Stimulated activated CD8-positive, alpha-beta memory T cell treated with anti-CD3 and anti-CD28 coated beads, Interleukin-15, amount 100 ng/mL, for 4 hours (primary cell): Measurements from ENCODE around the gene ODAD3.
"Not testable (repeated sequence)": the region's sequence is repeated elsewhere in the genome, so short reads cannot be mapped to it uniquely, and the experiment has no call there.

Source experiments
- DNase-seq, 2 donors: peaks; one replicate each; pipeline ENCODE4 v3.0.0-alpha.2; 2020; ENCODE audit warnings: low read depth in 2 of 2

Gene ODAD3

DNA sequence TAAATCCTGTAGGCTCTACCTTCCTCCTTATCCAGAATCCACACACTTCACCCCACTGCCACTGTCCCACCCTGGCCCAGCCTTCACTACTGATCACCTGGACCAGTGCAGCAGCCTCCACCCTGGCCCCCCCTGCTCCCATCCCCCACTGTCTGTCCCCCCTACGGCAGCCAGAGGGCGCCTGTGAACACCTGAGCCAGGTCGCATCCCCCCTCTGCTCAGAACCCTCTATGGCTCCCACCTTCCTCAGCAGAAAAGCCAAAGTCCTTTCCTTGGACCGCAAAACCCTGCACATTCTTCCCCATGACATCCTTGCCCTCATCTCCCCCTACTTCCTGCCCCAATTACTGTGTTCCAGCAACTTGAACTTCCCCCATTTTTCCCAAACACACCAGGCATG is 25.3 kb upstream of the ODAD3 start:
- no peak for DNase-seq

DNA sequence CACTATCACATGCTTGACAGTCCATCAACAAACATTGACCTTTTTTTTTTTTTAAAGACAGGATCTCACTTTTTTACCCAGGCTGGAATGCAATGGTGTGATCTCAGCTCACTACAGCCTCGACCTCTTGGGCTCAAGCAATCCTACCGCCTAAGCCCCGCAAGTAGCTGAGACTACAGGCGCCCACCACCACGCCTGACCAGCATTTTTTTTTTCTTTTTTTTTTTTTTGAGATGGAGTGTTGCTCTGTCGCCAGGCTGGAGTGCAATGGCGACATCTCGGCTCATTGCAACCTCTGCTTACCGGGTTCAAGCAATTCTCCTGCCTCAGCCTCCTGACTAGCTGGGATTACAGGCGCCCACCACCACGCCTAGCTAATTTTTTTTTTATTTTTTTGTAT is 24.0 kb upstream of the ODAD3 start:
- not testable (repeated sequence) for DNase-seq

DNA sequence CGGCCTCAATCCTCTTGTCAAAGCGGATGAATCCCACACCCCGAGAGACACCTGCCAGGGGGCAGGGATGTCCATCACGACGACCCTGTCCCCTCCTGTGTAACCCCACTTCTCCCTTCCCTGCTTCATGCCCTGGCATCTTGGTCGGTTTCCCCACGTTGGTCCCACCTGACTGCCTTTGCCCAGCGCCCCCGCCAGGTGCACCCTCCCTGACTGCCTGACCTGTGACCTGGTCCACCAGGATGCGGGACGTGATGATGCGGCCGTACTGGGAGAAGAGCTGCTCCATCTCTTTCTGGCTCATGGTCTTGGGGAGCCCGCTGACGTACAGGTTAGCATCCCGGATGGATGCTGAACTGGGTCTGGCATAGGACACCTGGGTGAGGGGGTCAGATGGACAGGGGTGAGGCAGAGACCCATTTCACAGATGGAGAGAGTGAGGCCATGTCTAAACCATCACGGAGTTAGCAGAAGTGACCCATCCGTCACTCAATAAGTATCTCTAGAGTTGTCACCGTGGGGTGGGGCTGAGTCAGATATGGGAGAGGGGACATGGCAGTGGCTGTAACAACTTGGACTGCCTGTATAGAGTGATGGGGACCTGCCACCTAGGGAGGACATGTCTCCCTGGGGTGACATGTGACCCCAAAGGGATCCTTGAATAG is 23.4 kb upstream of the ODAD3 start:
- no peak for DNase-seq

DNA sequence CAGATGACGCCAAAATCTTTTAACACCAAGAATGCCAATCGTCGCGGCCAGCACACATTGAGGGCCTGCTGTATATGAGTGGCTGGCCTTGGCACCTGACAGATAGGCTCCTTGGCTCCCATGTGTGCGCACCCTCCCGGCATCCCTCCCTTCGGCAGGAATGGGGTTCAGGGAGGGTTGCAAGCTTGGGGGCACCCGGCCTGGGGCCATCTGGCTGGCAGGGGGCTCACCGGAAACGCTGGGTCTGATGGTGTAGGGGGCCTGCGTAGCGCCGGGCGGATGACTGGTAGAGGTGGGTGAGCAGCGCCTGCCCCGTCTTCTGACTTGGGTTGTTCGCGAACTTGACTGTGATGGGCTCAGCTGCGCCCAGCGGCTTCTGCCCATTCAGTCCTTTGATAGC is 22.9 kb upstream of the ODAD3 start:
- DNase-seq, result no peak

- no peak for DNase-seq
Observed at GRCh38 chr19:11457115-11457514, 22.2 kb upstream of the ODAD3 start.

DNA sequence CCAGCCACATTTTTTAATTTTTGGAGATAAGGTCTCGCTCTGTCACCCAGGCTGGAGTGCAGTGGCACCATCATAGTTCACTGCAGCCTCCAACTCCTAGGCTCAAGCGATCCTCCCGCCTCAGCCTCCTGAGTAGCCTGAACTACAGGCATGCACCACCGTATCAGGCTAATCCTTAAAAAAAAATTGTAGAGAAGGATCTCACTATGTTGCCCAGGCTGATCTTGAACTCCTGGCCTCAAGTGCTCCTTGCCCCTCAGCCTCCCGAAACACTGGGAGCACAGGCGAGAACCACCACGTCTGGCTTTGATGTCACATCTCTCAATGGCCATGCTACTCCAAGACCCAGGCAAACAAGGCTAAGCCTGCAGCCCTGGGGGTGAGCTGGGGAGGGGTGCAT is 21.7 kb upstream of the ODAD3 start:
- no peak for DNase-seq

- not testable (repeated sequence) for DNase-seq
Observed at GRCh38 chr19:11455233-11455554, 20.3 kb upstream of the ODAD3 start.

- no peak for DNase-seq
Observed at GRCh38 chr19:11453468-11454341, 18.8 kb upstream of the ODAD3 start.

DNA sequence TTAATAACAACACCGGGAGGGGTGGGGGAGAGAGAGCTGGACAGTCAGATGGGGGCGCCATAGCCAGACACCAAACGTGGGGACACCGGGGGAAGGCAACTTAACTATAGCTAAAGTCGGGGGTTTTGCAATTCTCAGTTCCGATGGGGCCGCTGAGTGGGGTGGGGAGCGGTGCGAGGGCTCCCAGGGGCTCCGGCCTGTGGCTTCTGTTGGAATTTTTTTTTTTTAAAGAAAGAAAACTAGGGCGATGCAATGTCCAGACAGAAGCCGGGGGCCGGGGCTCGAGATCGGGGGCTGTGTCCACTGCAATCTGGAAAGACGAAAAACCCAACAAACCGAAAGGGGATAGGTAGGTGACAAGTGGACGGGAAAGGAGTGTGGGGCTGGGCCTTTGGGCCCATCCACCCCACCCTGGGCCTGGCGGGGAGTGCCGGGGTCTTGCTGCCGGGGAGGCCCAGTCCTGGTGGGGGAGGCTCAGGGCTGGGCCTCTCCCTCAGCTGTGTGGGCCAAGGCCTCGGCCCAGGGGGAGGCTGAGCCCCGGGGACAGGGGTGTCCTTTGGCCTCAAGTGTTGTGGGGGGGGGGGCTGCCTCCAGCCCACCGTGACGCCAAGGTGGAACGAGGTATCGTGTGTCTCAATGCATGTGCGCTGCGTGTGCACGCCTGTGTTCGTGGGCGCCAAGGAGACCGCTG is 17.8 kb upstream of the ODAD3 start:
- DNase-seq, result no peak

- no peak for DNase-seq
Observed at GRCh38 chr19:11451871-11452619, 17.1 kb upstream of the ODAD3 start.

DNA sequence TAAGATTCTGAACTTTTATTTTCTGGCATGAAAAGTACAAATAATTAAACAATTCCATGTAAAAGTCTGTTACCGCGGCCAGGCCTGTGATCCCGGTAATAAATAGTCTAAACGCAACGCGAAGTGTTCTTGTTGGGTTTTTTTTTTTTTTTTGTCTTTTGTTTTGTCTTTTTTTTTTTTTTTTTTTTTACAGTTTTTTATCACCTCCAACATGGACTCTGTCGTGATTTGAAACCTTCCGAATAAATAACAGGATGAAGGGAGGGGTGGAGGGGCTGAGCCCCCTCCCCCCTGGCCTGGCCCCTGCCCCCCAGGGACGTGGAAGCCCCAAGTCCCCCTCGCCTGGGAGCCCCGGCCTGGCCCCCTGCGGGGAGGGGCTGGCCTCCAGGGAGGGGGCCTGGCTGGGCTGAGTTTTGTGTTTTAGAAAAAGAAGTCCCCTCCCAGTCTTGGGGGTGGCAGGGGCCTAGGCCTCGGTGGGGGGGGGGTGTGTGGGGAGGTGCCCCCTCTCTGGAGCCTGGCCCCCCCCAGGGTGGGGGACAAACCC is 16.5 kb upstream of the ODAD3 start:
- DNase-seq, result no peak

- DNase-seq, result no peak
Observed at GRCh38 chr19:11450570-11451326, 15.8 kb upstream of the ODAD3 start.

DNA sequence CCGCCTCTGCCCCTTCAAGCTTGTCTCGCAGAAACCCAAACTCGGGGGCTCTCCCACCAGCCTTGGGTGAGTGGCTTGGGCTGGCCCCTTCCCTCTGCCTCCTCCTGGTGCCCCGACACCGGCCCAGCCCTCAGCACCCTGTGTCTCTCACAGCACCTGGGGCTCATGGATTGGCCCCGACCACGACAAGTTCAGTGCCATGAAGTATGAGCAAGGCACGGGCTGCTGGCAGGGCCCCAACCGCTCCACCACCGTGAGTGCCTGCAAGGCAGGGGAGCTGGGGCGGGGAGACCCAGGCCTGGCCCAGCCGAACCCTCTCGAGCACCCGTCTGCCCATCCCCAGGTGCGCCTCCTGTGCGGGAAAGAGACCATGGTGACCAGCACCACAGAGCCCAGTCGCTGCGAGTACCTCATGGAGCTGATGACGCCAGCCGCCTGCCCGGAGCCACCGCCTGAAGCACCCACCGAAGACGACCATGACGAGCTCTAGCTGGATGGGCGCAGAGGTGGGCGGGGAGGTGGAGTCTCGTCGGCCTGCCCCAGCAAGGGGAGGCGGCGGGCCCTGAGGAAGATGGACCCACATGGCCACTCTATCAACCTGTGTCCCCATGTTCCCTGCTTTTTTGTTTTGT is 14.1 kb upstream of the ODAD3 start:
- no peak for DNase-seq

GRCh38 chr19:11448410-11448809 is 13.5 kb upstream of the ODAD3 start:
- no peak for DNase-seq

GRCh38 chr19:11447347-11448262 is 12.7 kb upstream of the ODAD3 start:
- DNase-seq, result no peak

GRCh38 chr19:11446652-11447301 is 11.9 kb upstream of the ODAD3 start:
- DNase-seq, result no peak

- no peak for DNase-seq
Observed at GRCh38 chr19:11446271-11446651, 11.3 kb upstream of the ODAD3 start.

DNA sequence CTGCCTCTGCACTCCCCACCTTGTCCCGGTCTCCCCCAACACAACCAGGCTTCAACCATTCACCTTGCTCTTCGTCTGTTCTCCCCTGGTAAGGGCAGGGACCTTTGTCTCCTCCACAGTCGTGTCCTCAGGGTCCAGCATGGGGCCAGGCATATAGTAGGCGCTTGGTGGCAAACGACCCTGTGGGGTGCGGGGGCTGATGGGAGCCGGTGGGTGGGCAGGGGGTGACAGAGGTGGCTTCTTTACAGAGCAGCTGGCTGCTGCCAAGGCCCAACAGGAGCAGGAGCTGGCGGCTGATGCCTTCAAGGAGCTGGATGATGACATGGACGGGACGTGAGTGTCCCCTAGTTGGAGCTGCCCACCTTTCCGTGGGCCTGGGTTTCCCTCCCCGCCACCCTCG is 10.2 kb upstream of the ODAD3 start:
- no peak for DNase-seq

DNA sequence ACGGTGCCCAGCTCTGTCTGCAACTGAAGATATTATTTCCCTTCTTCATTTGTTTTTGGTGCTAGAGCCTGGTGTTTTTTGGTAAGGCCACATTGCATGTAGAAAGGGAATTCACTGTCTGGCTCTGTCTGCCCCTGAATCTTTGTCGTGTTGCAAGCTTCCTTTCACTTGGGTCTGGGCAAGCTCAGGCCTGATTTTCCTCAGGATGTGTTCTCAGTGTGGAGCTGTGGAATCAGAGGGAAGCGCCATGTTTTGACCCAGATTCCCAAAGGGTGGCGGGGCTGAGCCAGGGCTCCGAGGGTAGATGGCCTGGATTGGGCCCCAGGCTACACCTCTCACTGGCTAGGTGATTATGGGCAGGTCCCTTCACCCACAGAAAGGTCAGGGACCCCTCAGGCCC is 9.1 kb upstream of the ODAD3 start:
- no peak for DNase-seq
